Stomach (tissue), 9 donors: ENCODE data around the gene CHD5. TPM values are rescaled to one million over a fixed set of nuclear protein-coding genes. Genes with fewer than 3 reads are reported as not detected.

Experiments
- DNase-seq, 2 donors: peaks; one replicate each; pipeline versions ENCODE4 v3.0.0 to v3.0.0-alpha.2; 2013 to 2019
- H3K27ac ChIP-seq, 5 donors: fragments of 200-600 bp in 4 of 5; sonication (generic) in 4 of 5; one replicate each; pipeline ENCODE4 v1.5.1; 2013 to 2019; ENCODE audit warnings: mild to moderate bottlenecking in 1 of 5, moderate library complexity in 1 of 5
- H3K27me3 ChIP-seq, 3 donors: fragments of 200-600 bp; sonication (generic); one replicate each; pipeline ENCODE4 v1.5.1; 2017 to 2019; ENCODE audit warnings: mixed run types in 1 of 3
- H3K36me3 ChIP-seq, 4 donors: fragments of 200-600 bp; sonication (generic); 1 replicate in 3 of 4; 2 replicates in 1 of 4; pipeline ENCODE4 v1.5.1; 2016 to 2019
- H3K4me1 ChIP-seq, 4 donors: fragments of 200-600 bp; sonication (generic); one replicate each; pipeline ENCODE4 v1.5.1; 2016 to 2019
- H3K4me3 ChIP-seq, 4 donors: fragments of 200-600 bp; sonication (generic) in 3 of 4; one replicate each; pipeline ENCODE4 v1.5.1; 2016 to 2019; ENCODE audit warnings: mild to moderate bottlenecking in 1 of 4
- H3K9me3 ChIP-seq, 4 donors: fragments of 200-600 bp; sonication (generic); one replicate each; pipeline ENCODE4 v1.5.1; 2016 to 2019
- EP300 ChIP-seq: sonication (generic); formaldehyde crosslinking; IDR thresholded peaks from one replicate; pipeline ENCODE4 v1.6.1; 2017; ENCODE audit warnings: antibody characterized with exemption
- POLR2A ChIP-seq, 4 donors: fragments of 450-650 bp; IDR thresholded peaks; one replicate each; pipeline ENCODE4 v1.6.1; 2016; ENCODE audit warnings: antibody characterized with exemption in 4 of 4, control low read depth in 2 of 4, mild to moderate bottlenecking in 1 of 4, moderate library complexity in 1 of 4
- POLR2AphosphoS5 ChIP-seq, 3 donors: sonication (generic); formaldehyde crosslinking; IDR thresholded peaks; one replicate each; pipeline ENCODE4 v1.6.1; 2016; ENCODE audit warnings: antibody characterized with exemption in 3 of 3
- WGBS, 5 donors: extraction: QIAGEN DNeasy Blood & Tissue Kit in 3 of 5; methylation state at CpG; one replicate each; pipeline versions ENCODE4 v1.1.5 to v1.1.7; 2013 to 2018; 5-methylcytosine and 5-hydroxymethylcytosine counted together
- intact Hi-C: fragments of 100-400 bp; cut with DNase I; formaldehyde crosslinking; loops from one replicate; pipeline ENCODE4 v1.15.1; 2023; ENCODE audit warnings: low total_unique reads
- polyA plus RNA-seq, 3 donors: library from polyadenylated mRNA; stranded (reverse); fragments of 200-250 nt; gene quantifications; one replicate each; pipeline ENCODE4 v1.2.3, GENCODE V29; 2013
- total RNA-seq, 5 donors: library from RNA; depleted of rRNA; stranded (reverse); fragments of >200 nt; gene quantifications; one replicate each; pipeline versions ENCODE4 v1.1.0 to v1.2.3, GENCODE V29; 2014 to 2016
- TF ChIP-seq, protein P1 (sequence below), 7 experiments: fragments of 450-650 bp in 4 of 7; fragments of 200-600 bp in 3 of 7; sonication (generic) in 3 of 7; IDR thresholded peaks; one replicate each; pipeline ENCODE4 v1.5.1; 2016 to 2019; ENCODE audit warnings: antibody characterized with exemption in 7 of 7, control low read depth in 2 of 7, mild to moderate bottlenecking in 1 of 7
- donor health status: healthy with polysubstance abuse.
- donor health status: Bipolar disorder and iron deficiency.
- donor health status: healthy.

Gene CHD5
- total and polyA plus RNA-seq, 8 donors, result 0.06 to 0.92 (median 0.29) TPM; not detected in 1

DNA sequence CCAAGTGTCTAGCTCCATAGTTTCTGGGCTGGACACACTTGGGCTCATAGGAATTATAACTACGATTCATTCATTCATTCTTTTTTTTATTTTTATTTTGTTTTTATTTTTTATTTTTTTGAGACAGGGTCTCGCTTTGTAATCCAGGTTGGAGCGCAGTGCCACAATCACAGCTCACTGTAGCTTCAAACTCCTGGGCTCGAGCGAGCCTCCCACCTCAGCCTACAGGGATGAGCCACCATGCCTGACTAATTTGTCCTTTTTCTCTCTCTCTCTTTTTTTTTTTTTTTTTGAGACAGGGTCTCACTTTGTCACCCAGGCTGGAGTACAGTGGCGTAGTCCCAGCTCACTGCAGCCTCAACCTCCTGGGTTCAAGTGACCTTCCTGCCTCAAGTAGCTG lies 92.2 kb downstream of the CHD5 start:
- Histone ChIP-seq H3K4me3 (no peak overlapping the region), H3K27ac (no peak overlapping the region), H3K4me1 (peaks cover 5 to 13% (median 8%) of the 10 kb centered on the region in 4 donors), H3K9me3 (no peaks in the 10 kb centered on the region), H3K36me3 (peaks cover 0 to 16% (median 0%) of the 10 kb centered on the region in 4 donors), H3K27me3 (no peaks in the 10 kb centered on the region)
- intact Hi-C loops, result no loop called here
- DNase-seq, result no peak
- TF ChIP-seq EP300 (no peak), POLR2AphosphoS5 (IDR thresholded peaks at IDR 0.05) (no peak), POLR2A (IDR thresholded peaks at IDR 0.05) (no peak)
- TF ChIP-seq, protein P1, sequence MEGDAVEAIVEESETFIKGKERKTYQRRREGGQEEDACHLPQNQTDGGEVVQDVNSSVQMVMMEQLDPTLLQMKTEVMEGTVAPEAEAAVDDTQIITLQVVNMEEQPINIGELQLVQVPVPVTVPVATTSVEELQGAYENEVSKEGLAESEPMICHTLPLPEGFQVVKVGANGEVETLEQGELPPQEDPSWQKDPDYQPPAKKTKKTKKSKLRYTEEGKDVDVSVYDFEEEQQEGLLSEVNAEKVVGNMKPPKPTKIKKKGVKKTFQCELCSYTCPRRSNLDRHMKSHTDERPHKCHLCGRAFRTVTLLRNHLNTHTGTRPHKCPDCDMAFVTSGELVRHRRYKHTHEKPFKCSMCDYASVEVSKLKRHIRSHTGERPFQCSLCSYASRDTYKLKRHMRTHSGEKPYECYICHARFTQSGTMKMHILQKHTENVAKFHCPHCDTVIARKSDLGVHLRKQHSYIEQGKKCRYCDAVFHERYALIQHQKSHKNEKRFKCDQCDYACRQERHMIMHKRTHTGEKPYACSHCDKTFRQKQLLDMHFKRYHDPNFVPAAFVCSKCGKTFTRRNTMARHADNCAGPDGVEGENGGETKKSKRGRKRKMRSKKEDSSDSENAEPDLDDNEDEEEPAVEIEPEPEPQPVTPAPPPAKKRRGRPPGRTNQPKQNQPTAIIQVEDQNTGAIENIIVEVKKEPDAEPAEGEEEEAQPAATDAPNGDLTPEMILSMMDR (IDR thresholded peaks at IDR 0.05), result no peak
- WGBS, 5 donors, result 95 to 99% (median 97%) methylated on average over 6 of the region's 6 CpGs

DNA sequence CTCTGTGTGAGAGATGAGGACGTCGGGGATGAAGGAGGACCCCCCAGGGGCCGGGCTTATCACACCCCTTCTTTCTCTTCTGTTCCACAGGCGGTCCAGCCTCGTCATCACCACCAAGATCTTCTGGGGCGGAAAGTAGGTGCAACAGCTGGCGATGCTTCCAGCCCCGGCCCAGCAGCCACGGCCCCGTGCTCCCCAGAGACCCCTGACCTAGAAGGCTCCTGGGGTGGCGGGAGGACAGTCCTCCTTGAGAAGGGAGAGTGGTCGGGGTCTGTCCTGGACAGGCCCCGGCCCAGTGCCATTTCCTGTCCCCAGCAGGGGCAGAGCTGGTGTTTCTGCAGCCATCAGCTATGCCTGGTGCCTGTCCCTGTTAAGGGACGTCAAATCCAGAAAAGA lies 92.7 kb downstream of the CHD5 start:
- no peak for TF ChIP-seq POLR2AphosphoS5 (IDR thresholded peaks at IDR 0.05)
- H3K4me3 ChIP-seq, result no peak overlapping the region
- H3K4me1 ChIP-seq, result peaks cover 6 to 19% (median 12%) of the 10 kb centered on the region in 4 donors
- no peaks in the 10 kb centered on the region for H3K9me3 ChIP-seq
- no peaks in the 10 kb centered on the region for H3K27me3 ChIP-seq
- no peak for DNase-seq
- WGBS, 5 donors, result 74 to 89% (median 79%) methylated on average over 7 to 14 of the region's 14 CpGs
- no peak overlapping the region for H3K27ac ChIP-seq
- H3K36me3 ChIP-seq, result peaks cover 0 to 22% (median 0%) of the 10 kb centered on the region in 4 donors
- intact Hi-C loops, result no loop called here

DNA sequence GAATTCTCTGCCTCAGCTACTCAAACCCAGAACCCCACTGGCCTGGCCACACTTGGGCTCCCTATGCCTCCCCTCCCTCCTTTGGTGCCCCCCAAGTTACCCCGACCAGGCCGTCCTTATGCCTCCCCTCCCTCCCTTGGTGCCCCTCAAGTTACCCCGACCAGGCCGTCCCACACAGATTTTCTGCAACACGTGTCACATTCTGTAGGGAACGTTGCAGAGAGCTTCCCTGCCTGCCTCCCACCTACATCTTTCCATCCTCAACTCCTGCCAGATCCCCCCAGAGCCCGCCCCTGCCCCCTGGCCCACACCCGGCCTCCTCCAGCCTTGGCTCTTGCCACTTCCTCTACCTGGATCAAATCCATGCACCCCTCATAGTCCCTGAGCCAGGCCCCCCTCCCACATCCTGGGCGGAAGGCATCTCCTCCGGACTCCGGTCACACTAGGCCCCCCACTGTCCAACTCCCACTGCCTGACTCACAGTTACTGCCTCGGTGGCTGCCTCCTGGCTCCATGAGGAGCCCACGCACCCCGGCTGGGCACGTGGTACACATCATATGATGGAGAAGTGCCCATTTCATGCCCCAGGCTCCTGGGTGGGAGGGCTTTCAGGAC lies 93.3 kb downstream of the CHD5 start:
- Histone ChIP-seq H3K4me3 (no peak overlapping the region), H3K4me1 (peaks cover 6 to 24% (median 14%) of the 10 kb centered on the region in 4 donors), H3K36me3 (peaks cover 0 to 26% (median 0%) of the 10 kb centered on the region in 4 donors), H3K27me3 (no peaks in the 10 kb centered on the region), H3K27ac (no peak overlapping the region), H3K9me3 (no peaks in the 10 kb centered on the region)
- no peak for TF ChIP-seq POLR2A (IDR thresholded peaks at IDR 0.05)
- TF ChIP-seq EP300, result no peak
- no peak for TF ChIP-seq POLR2AphosphoS5 (IDR thresholded peaks at IDR 0.05)
- TF ChIP-seq, protein P1 (IDR thresholded peaks at IDR 0.05), result no peak
- intact Hi-C loops, result no loop called here
- no peak for DNase-seq
- WGBS, 5 donors, result 74 to 85% (median 80%) methylated on average over 15 of the region's 15 CpGs

DNA sequence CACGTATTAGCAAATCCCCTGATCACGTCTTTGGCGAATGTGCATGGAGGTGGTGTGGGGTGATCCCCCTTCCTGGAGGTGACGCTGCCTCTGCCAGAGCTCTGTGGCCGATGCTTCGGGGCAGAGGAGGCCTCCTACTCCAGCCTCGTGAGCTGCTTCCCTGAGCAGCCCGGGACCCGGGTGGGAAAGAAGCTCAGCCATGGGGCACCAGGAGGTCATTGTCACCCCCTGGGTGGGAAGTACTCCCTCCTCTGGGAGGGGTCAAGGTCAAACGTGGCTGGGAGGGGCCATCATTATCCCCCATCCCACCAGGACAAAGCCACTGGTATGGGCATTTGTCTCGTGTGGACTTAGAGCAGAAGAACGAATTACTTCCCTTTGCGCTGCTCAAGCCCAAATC lies 93.8 kb downstream of the CHD5 start:
- WGBS, 5 donors, result 72 to 76% (median 74%) methylated on average over 13 of the region's 13 CpGs
- Histone ChIP-seq H3K27ac (no peak overlapping the region), H3K4me3 (no peak overlapping the region), H3K27me3 (no peaks in the 10 kb centered on the region), H3K4me1 (peaks cover 6 to 25% (median 14%) of the 10 kb centered on the region in 4 donors), H3K36me3 (peaks cover 0 to 22% (median 0%) of the 10 kb centered on the region in 4 donors), H3K9me3 (no peaks in the 10 kb centered on the region)
- TF ChIP-seq POLR2AphosphoS5 (IDR thresholded peaks at IDR 0.05) (no peak), EP300 (no peak), POLR2A (IDR thresholded peaks at IDR 0.05) (no peak)
- TF ChIP-seq, protein P1 (IDR thresholded peaks at IDR 0.05), result no peak
- intact Hi-C loops, result no loop called here
- no peak for DNase-seq

DNA sequence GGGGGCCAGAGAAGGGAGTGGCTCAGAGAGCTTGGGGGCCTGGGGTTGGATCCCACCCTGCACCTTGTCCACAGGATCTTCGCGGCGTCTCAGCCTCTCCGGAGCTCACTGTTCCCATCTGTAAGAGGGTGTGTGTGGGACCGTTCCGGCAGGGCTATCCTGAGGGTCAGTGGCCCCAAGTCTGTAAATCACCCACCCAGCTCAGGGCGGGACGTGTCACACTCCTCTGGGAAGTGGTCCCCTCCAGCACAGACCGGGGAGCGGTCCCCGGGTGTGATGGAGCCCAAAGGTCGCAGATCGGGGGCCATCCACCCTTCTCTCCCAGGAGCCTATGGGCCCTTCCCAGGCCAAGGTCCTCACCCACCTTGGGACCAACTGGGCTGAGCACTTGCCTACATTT lies 94.5 kb downstream of the CHD5 start:
- Histone ChIP-seq H3K4me3 (no peak overlapping the region), H3K27ac (no peak overlapping the region), H3K27me3 (no peaks in the 10 kb centered on the region), H3K36me3 (peaks cover 0 to 21% (median 0%) of the 10 kb centered on the region in 4 donors), H3K4me1 (peaks cover 6 to 25% (median 14%) of the 10 kb centered on the region in 4 donors), H3K9me3 (no peaks in the 10 kb centered on the region)
- TF ChIP-seq POLR2AphosphoS5 (IDR thresholded peaks at IDR 0.05), result no peak
- TF ChIP-seq POLR2A (IDR thresholded peaks at IDR 0.05), result no peak
- no peak for TF ChIP-seq EP300
- TF ChIP-seq, protein P1 (IDR thresholded peaks at IDR 0.05), result no peak
- 90 to 94% (median 92%) methylated on average over 7 to 13 of the region's 13 CpGs for WGBS, 5 donors
- intact Hi-C loops, result no loop called here
- DNase-seq, result no peak
